Liver (tissue), 9 donors: ENCODE data around the gene TGM2. TPM values are rescaled to one million over a fixed set of nuclear protein-coding genes. Genes with fewer than 3 reads are reported as not detected.

Experiments
- DNase-seq: peaks from one replicate; pipeline ENCODE4 v3.0.0-alpha.2; 2017; ENCODE audit warnings: low spot score
- H3K27ac ChIP-seq, 2 donors: one replicate each; pipeline ENCODE4 v1.7.0; 2013; ENCODE audit warnings: inconsistent platforms in 2 of 2, low read length in 2 of 2, control low read depth in 1 of 2, low read depth in 1 of 2, mild to moderate bottlenecking in 1 of 2
- H3K27me3 ChIP-seq, 4 donors: one replicate each; pipeline versions ENCODE4 v1.6.1 to v1.7.0; 2013; ENCODE audit warnings: low read length in 3 of 4, inconsistent platforms in 1 of 4, mild to moderate bottlenecking in 1 of 4, moderate library complexity in 1 of 4; ENCODE audit not compliant: control insufficient read depth in 4 of 4, insufficient read depth in 4 of 4
- H3K36me3 ChIP-seq, 4 donors: one replicate each; pipeline versions ENCODE4 v1.6.1 to v1.7.0; 2013; ENCODE audit warnings: low read length in 3 of 4, mild to moderate bottlenecking in 3 of 4, low read depth in 1 of 4, moderate library complexity in 1 of 4; ENCODE audit not compliant: control insufficient read depth in 4 of 4, insufficient read depth in 3 of 4
- H3K4me1 ChIP-seq, 4 donors: one replicate each; pipeline versions ENCODE4 v1.6.1 to v1.7.0; 2013; ENCODE audit warnings: low read length in 3 of 4, mild to moderate bottlenecking in 3 of 4, moderate library complexity in 1 of 4; ENCODE audit not compliant: control insufficient read depth in 4 of 4, insufficient read depth in 4 of 4
- H3K4me3 ChIP-seq, 3 donors: one replicate each; pipeline versions ENCODE4 v1.6.1 to v1.7.0; 2013; ENCODE audit warnings: low read length in 3 of 3, control low read depth in 1 of 3, low read depth in 1 of 3, mild to moderate bottlenecking in 1 of 3
- H3K9ac ChIP-seq, 2 donors: one replicate each; pipeline ENCODE4 v1.7.0; 2013; ENCODE audit warnings: low read length in 2 of 2, mild to moderate bottlenecking in 2 of 2, moderate library complexity in 2 of 2, control low read depth in 1 of 2, low read depth in 1 of 2
- H3K9me3 ChIP-seq, 4 donors: one replicate each; pipeline versions ENCODE4 v1.6.1 to v1.7.0; 2013; ENCODE audit warnings: low read length in 3 of 4; ENCODE audit not compliant: control insufficient read depth in 4 of 4
- EGR1 ChIP-seq, 2 donors: IDR thresholded peaks; 2 replicates each; pipeline ENCODE4 v1.6.1; 2016 to 2018; ENCODE audit warnings: antibody characterized with exemption in 2 of 2, low read depth in 2 of 2
- FOXA1 ChIP-seq: IDR thresholded peaks from 2 replicates; pipeline ENCODE4 v1.6.1; 2016; ENCODE audit warnings: antibody characterized with exemption
- FOXA2 ChIP-seq: IDR thresholded peaks from 2 replicates; pipeline ENCODE4 v1.6.1; 2016; ENCODE audit warnings: antibody characterized with exemption
- GABPA ChIP-seq, 2 donors: IDR thresholded peaks in 1 of 2; conservative IDR thresholded peaks in 1 of 2; 2 replicates each; pipeline ENCODE4 v1.6.1; 2016; ENCODE audit warnings: antibody characterized with exemption in 2 of 2, mild to moderate bottlenecking in 1 of 2, moderate library complexity in 1 of 2
- HNF4G ChIP-seq: IDR thresholded peaks from 2 replicates; pipeline ENCODE4 v1.6.1; 2016; ENCODE audit warnings: antibody characterized with exemption
- JUND ChIP-seq, 2 donors: IDR thresholded peaks; 2 replicates each; pipeline ENCODE4 v1.6.1; 2016; ENCODE audit warnings: antibody characterized with exemption in 2 of 2
- NR2F2 ChIP-seq: IDR thresholded peaks from 2 replicates; pipeline ENCODE4 v1.6.1; 2016; ENCODE audit warnings: antibody characterized with exemption
- RXRA ChIP-seq, 2 donors: IDR thresholded peaks; 2 replicates each; pipeline ENCODE4 v1.6.1; 2017 to 2018; ENCODE audit warnings: antibody characterized with exemption in 2 of 2, mild to moderate bottlenecking in 1 of 2
- SP1 ChIP-seq: IDR thresholded peaks from 2 replicates; pipeline ENCODE4 v1.6.1; 2018; ENCODE audit warnings: antibody characterized with exemption, mild to moderate bottlenecking
- TAF1 ChIP-seq: conservative IDR thresholded peaks from 2 replicates; pipeline ENCODE4 v1.6.1; 2016; ENCODE audit warnings: antibody characterized with exemption, mild to moderate bottlenecking
- YY1 ChIP-seq: IDR thresholded peaks from 2 replicates; pipeline ENCODE4 v1.6.1; 2016; ENCODE audit warnings: antibody characterized with exemption, mild to moderate bottlenecking
- WGBS: extraction: QIAGEN DNeasy Blood & Tissue Kit; methylation state at CpG from one replicate; pipeline ENCODE4 v1.1.7; 2013; 5-methylcytosine and 5-hydroxymethylcytosine counted together
- polyA plus RNA-seq, 2 donors: library from polyadenylated mRNA; stranded (reverse) in 1 of 2; unstranded in 1 of 2; fragments of 200-250 nt in 1 of 2; fragments of >200 nt in 1 of 2; fragmentation: Nextera tagmentation in 1 of 2; extraction: Ambion mirVana in 1 of 2; gene quantifications; one replicate each; pipeline versions ENCODE4 v1.2.1 to v1.2.3, GENCODE V29; 2013 to 2015
- total RNA-seq, 2 donors: library from RNA; depleted of rRNA; stranded (reverse); fragments of >200 nt; gene quantifications; one replicate each; pipeline ENCODE4 v1.2.3, GENCODE V29; 2014
- TF ChIP-seq, protein P1 (sequence below): fragments of 150-350 bp; IDR thresholded peaks from 2 replicates; pipeline ENCODE4 v1.5.1; 2017; ENCODE audit warnings: improper control_type of control experiment, low read depth, low read length; ENCODE audit not compliant: missing input control
- TF ChIP-seq, protein P2 (sequence below): IDR thresholded peaks from 2 replicates; pipeline ENCODE4 v1.6.1; 2016; ENCODE audit warnings: antibody characterized with exemption
- TF ChIP-seq, protein P3 (sequence below): IDR thresholded peaks from 2 replicates; pipeline ENCODE4 v1.6.1; 2016; ENCODE audit warnings: antibody characterized with exemption, mild to moderate bottlenecking
- TF ChIP-seq, protein P4 (sequence below): IDR thresholded peaks from 2 replicates; pipeline ENCODE4 v1.6.1; 2016; ENCODE audit warnings: antibody characterized with exemption
- TF ChIP-seq, protein P5 (sequence below): IDR thresholded peaks from 2 replicates; pipeline ENCODE4 v1.6.1; 2016; ENCODE audit warnings: antibody characterized with exemption
- donor health status: healthy.
- donor health status: healthy.
- donor health status: healthy.
- donor health status: healthy.
- donor health status: healthy.

TGM2 gene
- total and polyA plus RNA-seq, 4 donors, result 106 to 375 (median 190) TPM

DNA sequence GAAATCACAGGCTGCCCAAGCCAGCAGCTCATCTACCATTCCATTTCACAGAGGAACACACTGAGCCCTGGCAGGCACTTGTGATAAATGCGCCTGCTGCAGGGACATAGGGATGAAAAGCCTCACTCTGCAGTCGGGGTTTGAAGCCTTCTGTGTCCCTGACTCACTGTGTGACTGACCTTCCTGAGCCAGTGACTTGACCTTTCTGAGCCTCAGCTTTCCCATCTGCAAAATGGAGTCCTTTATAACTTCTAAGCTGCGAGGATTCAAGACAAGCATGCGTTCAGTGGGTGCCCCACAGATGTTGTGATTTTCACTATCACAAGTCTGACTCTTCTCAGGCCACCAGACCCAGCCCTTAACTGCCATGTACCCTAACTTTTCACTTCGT is 5.5 kb downstream of the TGM2 start:
- TF ChIP-seq, protein P1, sequence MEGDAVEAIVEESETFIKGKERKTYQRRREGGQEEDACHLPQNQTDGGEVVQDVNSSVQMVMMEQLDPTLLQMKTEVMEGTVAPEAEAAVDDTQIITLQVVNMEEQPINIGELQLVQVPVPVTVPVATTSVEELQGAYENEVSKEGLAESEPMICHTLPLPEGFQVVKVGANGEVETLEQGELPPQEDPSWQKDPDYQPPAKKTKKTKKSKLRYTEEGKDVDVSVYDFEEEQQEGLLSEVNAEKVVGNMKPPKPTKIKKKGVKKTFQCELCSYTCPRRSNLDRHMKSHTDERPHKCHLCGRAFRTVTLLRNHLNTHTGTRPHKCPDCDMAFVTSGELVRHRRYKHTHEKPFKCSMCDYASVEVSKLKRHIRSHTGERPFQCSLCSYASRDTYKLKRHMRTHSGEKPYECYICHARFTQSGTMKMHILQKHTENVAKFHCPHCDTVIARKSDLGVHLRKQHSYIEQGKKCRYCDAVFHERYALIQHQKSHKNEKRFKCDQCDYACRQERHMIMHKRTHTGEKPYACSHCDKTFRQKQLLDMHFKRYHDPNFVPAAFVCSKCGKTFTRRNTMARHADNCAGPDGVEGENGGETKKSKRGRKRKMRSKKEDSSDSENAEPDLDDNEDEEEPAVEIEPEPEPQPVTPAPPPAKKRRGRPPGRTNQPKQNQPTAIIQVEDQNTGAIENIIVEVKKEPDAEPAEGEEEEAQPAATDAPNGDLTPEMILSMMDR, result no peak
- TF ChIP-seq FOXA1 (no peak), GABPA (IDR thresholded peaks at IDR 0.05 in 1 of 2, conservative IDR thresholded peaks at IDR 0.05 in 1 of 2) (no peak), RXRA (IDR thresholded peaks at IDR 0.05) (no peak), NR2F2 (no peak), JUND (IDR thresholded peaks at IDR 0.05) (no peak), HNF4G (no peak), SP1 (no peak), TAF1 (no peak), EGR1 (IDR thresholded peaks at IDR 0.05; ENCODE audit: low read depth in 2 of 2) (no peak), FOXA2 (no peak)
- TF ChIP-seq, protein P2, sequence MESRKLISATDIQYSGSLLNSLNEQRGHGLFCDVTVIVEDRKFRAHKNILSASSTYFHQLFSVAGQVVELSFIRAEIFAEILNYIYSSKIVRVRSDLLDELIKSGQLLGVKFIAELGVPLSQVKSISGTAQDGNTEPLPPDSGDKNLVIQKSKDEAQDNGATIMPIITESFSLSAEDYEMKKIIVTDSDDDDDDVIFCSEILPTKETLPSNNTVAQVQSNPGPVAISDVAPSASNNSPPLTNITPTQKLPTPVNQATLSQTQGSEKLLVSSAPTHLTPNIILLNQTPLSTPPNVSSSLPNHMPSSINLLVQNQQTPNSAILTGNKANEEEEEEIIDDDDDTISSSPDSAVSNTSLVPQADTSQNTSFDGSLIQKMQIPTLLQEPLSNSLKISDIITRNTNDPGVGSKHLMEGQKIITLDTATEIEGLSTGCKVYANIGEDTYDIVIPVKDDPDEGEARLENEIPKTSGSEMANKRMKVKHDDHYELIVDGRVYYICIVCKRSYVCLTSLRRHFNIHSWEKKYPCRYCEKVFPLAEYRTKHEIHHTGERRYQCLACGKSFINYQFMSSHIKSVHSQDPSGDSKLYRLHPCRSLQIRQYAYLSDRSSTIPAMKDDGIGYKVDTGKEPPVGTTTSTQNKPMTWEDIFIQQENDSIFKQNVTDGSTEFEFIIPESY, result no peak
- TF ChIP-seq, protein P3, sequence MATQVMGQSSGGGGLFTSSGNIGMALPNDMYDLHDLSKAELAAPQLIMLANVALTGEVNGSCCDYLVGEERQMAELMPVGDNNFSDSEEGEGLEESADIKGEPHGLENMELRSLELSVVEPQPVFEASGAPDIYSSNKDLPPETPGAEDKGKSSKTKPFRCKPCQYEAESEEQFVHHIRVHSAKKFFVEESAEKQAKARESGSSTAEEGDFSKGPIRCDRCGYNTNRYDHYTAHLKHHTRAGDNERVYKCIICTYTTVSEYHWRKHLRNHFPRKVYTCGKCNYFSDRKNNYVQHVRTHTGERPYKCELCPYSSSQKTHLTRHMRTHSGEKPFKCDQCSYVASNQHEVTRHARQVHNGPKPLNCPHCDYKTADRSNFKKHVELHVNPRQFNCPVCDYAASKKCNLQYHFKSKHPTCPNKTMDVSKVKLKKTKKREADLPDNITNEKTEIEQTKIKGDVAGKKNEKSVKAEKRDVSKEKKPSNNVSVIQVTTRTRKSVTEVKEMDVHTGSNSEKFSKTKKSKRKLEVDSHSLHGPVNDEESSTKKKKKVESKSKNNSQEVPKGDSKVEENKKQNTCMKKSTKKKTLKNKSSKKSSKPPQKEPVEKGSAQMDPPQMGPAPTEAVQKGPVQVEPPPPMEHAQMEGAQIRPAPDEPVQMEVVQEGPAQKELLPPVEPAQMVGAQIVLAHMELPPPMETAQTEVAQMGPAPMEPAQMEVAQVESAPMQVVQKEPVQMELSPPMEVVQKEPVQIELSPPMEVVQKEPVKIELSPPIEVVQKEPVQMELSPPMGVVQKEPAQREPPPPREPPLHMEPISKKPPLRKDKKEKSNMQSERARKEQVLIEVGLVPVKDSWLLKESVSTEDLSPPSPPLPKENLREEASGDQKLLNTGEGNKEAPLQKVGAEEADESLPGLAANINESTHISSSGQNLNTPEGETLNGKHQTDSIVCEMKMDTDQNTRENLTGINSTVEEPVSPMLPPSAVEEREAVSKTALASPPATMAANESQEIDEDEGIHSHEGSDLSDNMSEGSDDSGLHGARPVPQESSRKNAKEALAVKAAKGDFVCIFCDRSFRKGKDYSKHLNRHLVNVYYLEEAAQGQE, result no peak
- TF ChIP-seq, protein P4, sequence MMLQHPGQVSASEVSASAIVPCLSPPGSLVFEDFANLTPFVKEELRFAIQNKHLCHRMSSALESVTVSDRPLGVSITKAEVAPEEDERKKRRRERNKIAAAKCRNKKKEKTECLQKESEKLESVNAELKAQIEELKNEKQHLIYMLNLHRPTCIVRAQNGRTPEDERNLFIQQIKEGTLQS, result no peak
- TF ChIP-seq, protein P5, sequence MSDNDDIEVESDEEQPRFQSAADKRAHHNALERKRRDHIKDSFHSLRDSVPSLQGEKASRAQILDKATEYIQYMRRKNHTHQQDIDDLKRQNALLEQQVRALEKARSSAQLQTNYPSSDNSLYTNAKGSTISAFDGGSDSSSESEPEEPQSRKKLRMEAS, result no peak
- no peak overlapping the region for H3K9ac ChIP-seq
- peaks cover 11 to 63% (median 38%) of the 10 kb centered on the region in 4 donors for H3K36me3 ChIP-seq
- H3K4me1 ChIP-seq, result peaks cover 5 to 84% (median 56%) of the 10 kb centered on the region in 4 donors
- no peaks in the 10 kb centered on the region for H3K9me3 ChIP-seq
- DNase-seq, result no peak
- no peak overlapping the region for H3K4me3 ChIP-seq
- H3K27me3 ChIP-seq, result no peaks in the 10 kb centered on the region
- peak overlapping the region in 1 of 2 donors; percentile 34 for H3K27ac ChIP-seq
- 83% methylated on average over 5 of the region's 5 CpGs for WGBS

DNA sequence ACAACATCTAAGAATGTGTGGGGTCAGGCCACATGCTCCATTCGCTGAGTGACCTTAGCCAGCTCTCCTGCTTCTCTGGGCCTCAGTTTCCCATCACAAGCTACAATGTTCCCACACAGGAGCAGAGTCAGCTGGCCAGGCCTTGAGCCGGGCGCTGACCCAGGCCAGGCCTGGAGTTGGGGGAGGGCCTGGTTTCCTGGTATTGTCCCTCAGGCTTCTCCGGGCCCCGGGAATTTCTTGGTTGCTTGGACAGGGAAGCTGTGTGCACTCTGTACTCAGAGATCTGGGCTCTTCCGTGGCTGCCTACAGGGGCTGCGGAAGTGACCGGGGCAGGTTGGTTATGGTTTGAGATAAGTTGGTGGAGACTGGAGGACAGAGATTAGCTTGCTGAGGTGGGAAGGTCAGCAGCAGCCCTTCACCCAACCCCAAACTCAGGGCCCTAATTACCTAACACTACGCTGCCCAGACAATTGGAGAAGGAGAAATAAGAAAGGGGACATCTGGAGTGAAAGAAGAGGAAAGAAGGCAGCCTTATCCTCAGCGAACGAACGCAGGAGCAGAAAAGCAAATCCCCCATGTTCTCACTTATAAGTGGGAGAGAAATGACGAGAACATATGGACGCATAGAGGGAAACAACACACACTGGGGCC is 6.2 kb downstream of the TGM2 start:
- Histone ChIP-seq H3K36me3 (peaks cover 11 to 67% (median 40%) of the 10 kb centered on the region in 4 donors), H3K4me3 (no peak overlapping the region), H3K27me3 (no peaks in the 10 kb centered on the region), H3K27ac (peak overlapping the region; percentile 51 to 58), H3K9ac (no peak overlapping the region), H3K4me1 (peaks cover 5 to 84% (median 62%) of the 10 kb centered on the region in 4 donors), H3K9me3 (no peaks in the 10 kb centered on the region)
- DNase-seq, result peak; percentile 69
- 65% methylated on average over 14 of the region's 14 CpGs for WGBS
- TF ChIP-seq, protein P4, result no peak
- TF ChIP-seq, protein P1, result no peak
- TF ChIP-seq YY1 (no peak), SP1 (peak; percentile 36), JUND (IDR thresholded peaks at IDR 0.05) (no peak), FOXA1 (no peak)
- TF ChIP-seq, protein P3, result no peak
